HG02642 (cell line): ENCODE data around the gene LRP11.
"Not testable (repeated sequence)": the region's sequence is repeated elsewhere in the genome, so short reads cannot be mapped to it uniquely, and the experiment has no call there.

ENCODE experiments used
- ATAC-seq: cut with Tn5 transposase; IDR thresholded peaks from one replicate; pipeline ENCODE4 v1.9.1; 2021; ENCODE audit warnings: mild to moderate bottlenecking; ENCODE audit not compliant: unreplicated experiment, poor library complexity

The LRP11 gene

DNA sequence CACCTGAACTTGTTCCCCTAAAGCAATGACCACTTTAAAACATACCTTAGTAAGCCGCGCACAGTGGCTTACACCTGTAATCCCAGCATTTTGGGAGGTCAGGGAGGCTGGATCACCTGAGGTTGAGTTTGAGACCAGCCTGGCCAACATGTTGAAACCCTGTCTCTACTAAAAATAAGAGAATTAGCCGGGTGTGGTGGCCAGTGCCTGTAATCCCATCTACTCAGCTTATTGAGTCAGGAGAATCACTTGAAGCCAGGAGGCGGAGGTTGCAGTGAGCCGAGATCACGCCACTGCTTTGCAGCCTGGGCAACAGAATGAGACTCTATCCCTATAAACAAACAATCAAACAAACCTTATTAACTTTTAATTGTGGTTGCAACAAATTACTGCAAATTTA is 35.3 kb upstream of the LRP11 start:
- no peak for ATAC-seq

DNA sequence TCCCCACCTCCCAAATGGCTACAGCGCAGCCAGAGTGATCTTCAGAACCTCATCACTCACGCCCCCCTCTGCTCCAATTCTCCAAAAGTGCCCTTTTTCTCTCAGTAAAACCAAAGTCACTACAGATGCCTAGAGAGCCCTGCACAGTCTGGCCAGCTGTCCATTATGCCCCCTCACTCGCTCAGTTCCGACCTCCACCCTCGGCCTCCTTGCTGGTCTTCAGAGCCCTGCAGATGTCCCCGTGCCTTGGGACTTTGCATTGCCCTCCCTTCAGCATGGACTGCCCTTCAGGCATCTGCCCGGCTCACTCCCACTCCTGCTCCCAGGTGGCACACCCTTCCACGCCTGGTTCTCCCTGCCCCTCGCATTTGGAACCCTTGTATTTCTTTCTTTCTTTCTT is 34.8 kb upstream of the LRP11 start:
- no peak for ATAC-seq

DNA sequence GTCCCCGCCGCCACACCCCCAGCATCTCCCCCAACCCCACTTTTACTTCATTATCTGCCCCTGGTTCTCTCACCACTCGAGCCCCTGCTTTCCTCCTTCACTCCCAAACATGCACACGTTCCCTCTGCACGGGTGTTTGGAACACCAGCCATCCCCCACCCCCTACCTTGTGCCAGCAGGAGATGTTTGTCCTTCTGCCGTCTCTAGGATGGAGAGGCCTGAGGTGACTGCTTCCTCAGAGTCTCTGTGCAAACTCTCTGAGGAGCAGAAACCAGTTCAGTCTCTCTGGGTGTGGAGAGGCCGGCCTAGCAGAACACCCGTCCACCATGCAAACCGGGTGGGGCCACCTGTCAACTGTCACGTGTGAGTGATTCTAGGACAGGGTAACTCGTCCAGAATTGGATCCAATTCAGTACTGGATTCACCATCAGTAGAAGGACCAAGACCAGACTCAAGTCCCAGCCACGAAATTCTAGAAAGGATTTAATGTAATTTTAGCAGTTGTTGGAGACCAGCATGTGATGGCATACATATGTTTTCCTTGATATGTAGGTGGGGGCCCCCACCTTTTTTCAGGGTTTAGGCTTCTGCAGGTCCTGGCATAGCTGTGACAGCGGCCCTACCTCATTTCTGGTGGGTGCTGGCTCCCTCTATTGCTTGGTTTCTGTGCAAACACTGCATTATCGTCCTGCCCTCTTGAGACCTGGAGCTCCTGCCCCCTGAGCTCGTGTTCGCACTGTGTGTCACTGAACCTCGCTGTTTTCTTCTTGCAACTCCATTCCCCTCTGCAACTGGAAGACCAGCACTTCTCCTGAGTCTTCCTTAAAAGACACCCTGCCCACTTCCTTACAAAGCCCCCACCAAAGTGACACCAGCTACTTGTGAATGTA is 33.9 kb upstream of the LRP11 start, which contains the start of gene RAET1E:
RAET1E (minus strand) TSS at position 259 of the 890 bp plus-strand sequence. CDS start 7,212 bp downstream, outside the sequence.
- ATAC-seq, result no peak

GRCh38 chr6:149897015-149897697 is 33.0 kb upstream of the LRP11 start:
- no peak for ATAC-seq

- no peak for ATAC-seq
Measured at GRCh38 chr6:149896491-149896890, 32.3 kb upstream of the LRP11 start.

GRCh38 chr6:149895833-149896271 is 31.7 kb upstream of the LRP11 start:
- no peak for ATAC-seq

DNA sequence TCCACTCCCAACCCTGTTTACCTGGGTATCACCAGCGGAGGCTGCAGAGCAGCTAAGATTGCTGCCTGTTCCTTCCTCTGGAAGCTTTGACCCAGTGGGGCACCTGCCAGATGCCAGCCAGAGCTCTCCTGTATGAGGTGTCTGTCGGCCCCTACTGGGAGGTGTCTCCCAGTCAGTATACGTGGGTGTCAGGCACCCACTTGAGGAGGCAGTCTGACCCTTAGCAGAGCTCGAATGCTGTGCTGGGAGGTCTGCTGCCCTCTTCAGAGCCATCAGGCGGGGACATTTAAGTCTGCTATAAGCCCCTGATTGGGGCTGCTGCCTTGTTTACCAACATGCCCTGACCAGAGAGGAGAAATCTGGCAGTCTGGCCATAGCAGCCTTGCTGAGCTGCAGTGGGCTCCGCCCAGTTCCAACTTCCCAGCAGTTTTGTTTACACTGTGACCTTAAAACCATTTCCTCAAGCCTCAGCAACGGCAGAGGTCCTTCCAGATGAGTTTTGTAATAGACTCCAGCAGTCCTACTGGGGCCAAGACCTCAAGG is 31.0 kb upstream of the LRP11 start:
- ATAC-seq, result no peak

GRCh38 chr6:149891864-149892263 is 27.7 kb upstream of the LRP11 start:
- ATAC-seq, result not testable (repeated sequence)

DNA sequence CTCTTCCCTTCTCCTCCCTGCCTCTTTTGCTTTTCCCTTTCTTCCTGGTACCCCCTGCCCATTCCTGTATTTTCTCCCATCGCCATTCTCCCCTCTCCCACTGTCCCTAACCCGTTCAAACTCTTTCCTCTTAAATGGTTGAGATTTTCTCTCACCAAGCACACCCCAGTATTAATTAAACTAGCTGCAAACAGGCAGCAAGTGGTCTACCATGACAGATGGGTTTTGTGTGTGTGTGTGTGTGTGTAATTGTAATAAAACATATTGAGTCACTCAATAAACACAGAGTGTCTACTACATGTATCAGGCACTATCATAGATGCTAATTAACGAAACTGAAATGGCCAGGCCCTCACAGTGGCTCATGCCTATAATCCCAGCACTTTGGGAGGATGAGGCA is 27.1 kb upstream of the LRP11 start:
- ATAC-seq, result no peak

- no peak for ATAC-seq
Measured at GRCh38 chr6:149890629-149891045, 26.5 kb upstream of the LRP11 start.

GRCh38 chr6:149889326-149889725 is 25.2 kb upstream of the LRP11 start:
- no peak for ATAC-seq

DNA sequence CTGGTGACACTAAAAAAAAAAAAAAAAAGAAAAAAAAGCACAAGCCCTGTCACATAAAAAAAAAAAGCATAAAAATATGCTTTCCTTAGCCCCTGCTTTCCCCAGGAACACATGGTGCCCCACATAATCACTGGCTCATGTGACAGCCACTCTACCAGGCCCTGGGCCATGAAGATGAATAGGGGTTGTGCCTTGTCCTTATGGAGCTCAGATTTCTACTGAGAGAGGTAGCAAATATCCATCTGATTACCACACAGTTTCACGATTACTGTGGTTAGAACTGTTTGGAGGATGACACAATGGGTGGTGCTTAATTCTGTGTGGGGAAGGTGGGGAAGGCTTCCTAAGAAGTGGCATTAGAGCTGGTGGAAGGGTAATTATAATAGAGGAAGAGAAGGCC is 24.5 kb upstream of the LRP11 start:
- ATAC-seq, result no peak

- ATAC-seq, result no peak
Measured at GRCh38 chr6:149888093-149888492, 23.9 kb upstream of the LRP11 start.

DNA sequence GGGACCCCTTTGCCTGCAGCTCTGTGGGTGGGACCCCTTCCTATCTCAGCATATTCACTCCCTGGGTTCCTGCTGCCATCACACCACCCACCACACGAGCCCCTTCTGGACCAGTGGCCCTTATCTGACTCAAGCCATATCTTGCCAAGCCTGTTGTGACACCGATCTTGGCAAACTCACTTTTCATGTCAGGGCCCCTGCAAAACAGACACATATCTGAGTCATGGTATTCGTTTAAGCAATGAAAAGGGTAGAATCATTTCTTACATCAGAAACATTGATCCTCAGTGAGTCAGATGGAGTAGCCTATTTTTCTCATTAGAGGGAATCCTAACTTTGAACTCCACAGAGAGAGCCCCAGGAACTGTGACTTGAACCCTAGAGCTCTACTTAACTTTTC is 23.2 kb upstream of the LRP11 start:
- no peak for ATAC-seq

DNA sequence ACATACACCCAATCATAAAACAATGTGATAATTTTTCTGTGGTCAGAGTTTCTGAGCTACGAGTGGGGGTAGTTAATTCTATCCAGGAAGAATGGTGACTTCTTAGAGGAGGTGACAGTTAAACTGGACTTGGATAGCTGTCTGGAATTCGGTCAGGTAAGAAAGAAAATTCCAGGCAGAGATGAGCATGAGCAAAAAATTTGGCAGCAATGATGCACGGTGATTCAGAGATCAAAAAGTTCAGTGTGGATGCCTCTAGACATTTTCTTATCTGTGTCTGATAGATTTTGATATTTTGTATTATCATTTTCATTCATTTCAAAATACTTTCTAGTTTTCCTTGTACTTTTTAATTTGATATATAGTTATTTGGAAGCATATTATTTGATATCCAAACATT is 21.7 kb upstream of the LRP11 start:
- no peak for ATAC-seq

DNA sequence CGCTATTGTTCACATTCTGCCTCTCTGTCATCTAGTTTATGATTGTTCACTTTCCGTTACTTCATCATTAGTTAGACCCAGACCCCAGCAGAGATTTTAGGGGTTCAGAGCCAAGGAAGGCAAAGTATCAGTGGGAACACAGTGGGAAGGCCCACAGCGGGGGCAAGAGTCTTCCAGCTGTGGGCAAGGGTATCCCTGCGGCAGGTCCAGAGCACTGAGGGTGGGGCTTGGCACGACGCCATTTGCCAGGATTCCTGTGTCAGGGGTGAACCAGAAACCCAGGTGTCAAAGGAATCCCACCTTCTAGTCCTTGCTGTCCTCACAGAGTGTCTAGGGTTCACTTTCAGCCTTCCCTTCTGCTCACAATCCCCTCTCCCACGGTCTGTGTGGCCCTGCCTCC is 20.5 kb upstream of the LRP11 start:
- no peak for ATAC-seq

- no peak for ATAC-seq
Measured at GRCh38 chr6:149884215-149884614, 20.1 kb upstream of the LRP11 start.

DNA sequence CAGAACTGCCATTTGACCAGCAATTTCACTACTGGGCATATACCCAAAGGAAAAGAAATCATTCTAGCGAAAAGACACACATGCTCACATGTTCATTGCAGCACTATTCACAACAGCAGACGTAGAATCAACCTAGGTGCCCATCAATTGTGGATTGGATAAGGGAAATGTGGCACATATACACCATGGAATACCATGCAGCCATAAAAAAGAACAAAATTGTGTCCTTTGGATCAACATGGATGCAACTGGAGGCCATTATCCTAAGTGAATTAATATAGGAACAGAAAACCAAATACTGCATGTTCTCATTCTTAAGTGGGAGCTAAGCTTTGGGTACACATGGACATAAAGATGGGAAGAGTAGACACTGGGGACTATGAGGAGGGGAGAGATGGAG is 17.7 kb upstream of the LRP11 start:
- no peak for ATAC-seq

DNA sequence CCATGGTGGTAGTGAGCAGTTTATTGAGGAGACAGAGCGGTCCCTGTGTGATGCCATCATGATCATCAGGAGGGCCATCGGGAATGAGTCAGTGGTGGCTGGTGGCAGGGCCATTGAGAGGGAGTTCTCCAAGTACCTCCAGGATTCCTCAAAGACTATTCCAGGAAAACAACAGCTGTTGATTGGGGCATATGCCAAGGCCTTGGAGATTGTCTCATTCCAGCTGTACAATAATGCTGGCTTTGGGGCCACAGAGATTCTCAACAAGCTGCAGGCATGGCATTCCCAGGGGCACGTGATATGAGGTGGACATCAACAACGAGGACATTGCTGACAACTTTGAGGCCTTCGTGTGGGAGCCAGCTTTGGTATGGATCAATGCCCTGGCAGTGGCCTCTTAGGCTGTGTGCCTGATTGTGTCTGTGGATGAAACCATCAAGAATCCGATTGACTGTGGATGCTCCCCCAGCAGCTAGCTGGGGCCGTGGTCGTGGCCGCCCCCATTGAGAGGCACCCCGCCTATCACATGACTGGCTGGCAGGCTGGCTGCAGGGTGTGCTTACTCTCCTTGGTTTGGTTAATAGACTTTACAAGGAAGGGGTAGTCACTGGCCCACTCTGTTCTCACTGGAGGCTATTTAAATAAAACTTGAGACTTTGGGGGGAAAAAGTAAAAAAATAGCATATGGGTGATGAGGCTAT is 17.1 kb upstream of the LRP11 start:
- no peak for ATAC-seq

GRCh38 chr6:149877659-149878058 is 13.5 kb upstream of the LRP11 start:
- no peak for ATAC-seq
